Measurements from ENCODE around the gene CTDP1. TPM values are rescaled to one million over a fixed set of nuclear protein-coding genes. Genes with fewer than 3 reads are reported as not detected.

Gene CTDP1
- total RNA-seq, 1 experiment from 2014 or later, result 31.7 TPM

GRCh38 chr18:79735071-79735980 lies 55.7 kb downstream of the CTDP1 start:
- Histone ChIP-seq H3K9ac (ENCODE audit: low read length) (no peak overlapping the region), H3K4me1 (ENCODE audit: insufficient read depth, low read length) (no peaks in the 10 kb centered on the region), H3K9me3 (ENCODE audit: low read length) (no peaks in the 10 kb centered on the region), H3K27me3 (ENCODE audit: low read length) (no peaks in the 10 kb centered on the region), H4K20me1 (ENCODE audit: low read length) (no peaks in the 10 kb centered on the region), H2AFZ (ENCODE audit: low read length) (no peak overlapping the region), H3K4me3 (ENCODE audit: low read length) (no peak overlapping the region), H3K36me3 (ENCODE audit: low read depth, low read length) (peaks cover 17% of the 10 kb centered on the region), H3K4me2 (ENCODE audit: low read length) (no peak overlapping the region), H3F3A (ENCODE audit: low read length, unreplicated experiment) (no peaks in the 10 kb centered on the region), H3K27ac (ENCODE audit: low read length) (no peak overlapping the region), H3K79me2 (ENCODE audit: low read length) (no peaks in the 10 kb centered on the region), H3K9me2 (replicated peaks; ENCODE audit: low read length) (no peaks in the 10 kb centered on the region)
- ChIA-PET POLR2A (ENCODE audit: unreplicated experiment) (no interaction called here), CTCF (no interaction called here)
- DNase-seq, result no peak
- TF ChIP-seq EZH2 (IDR thresholded peaks at IDR 0.05; ENCODE audit: low read length, unreplicated experiment) (no peak), EZH2phosphoT487 (IDR thresholded peaks at IDR 0.05; ENCODE audit: borderline replicate concordance, low read length) (no peak), CTCF (conservative IDR thresholded peaks at IDR 0.05; ENCODE audit: low read depth, low read length) (no peak)
- no TSS peak for BruUV-seq (replicated peaks)
- intact Hi-C loops (cut with micrococcal nuclease), result no loop called here
- no peak for ATAC-seq

- no peaks in the 10 kb centered on the region for H3K4me1 ChIP-seq (ENCODE audit: insufficient read depth, low read length)
- no peaks in the 10 kb centered on the region for H3F3A ChIP-seq (ENCODE audit: low read length, unreplicated experiment)
- no peak for ATAC-seq
- no peak for DNase-seq
- ChIA-PET POLR2A (ENCODE audit: unreplicated experiment) (no interaction called here), CTCF (no interaction called here)
- no peaks in the 10 kb centered on the region for H3K79me2 ChIP-seq (ENCODE audit: low read length)
- H3K4me2 ChIP-seq (ENCODE audit: low read length), result no peak overlapping the region
- peaks cover 18% of the 10 kb centered on the region for H3K36me3 ChIP-seq (ENCODE audit: low read depth, low read length)
- TF ChIP-seq EZH2phosphoT487 (IDR thresholded peaks at IDR 0.05; ENCODE audit: borderline replicate concordance, low read length) (no peak), CTCF (conservative IDR thresholded peaks at IDR 0.05; ENCODE audit: low read depth, low read length) (no peak), EZH2 (IDR thresholded peaks at IDR 0.05; ENCODE audit: low read length, unreplicated experiment) (no peak)
- H3K9ac ChIP-seq (ENCODE audit: low read length), result no peak overlapping the region
- no peaks in the 10 kb centered on the region for H3K9me3 ChIP-seq (ENCODE audit: low read length)
- intact Hi-C loops (cut with micrococcal nuclease), result no loop called here
- H4K20me1 ChIP-seq (ENCODE audit: low read length), result no peaks in the 10 kb centered on the region
- no peaks in the 10 kb centered on the region for H3K27me3 ChIP-seq (ENCODE audit: low read length)
- H3K9me2 ChIP-seq (replicated peaks; ENCODE audit: low read length), result no peaks in the 10 kb centered on the region
- no peak overlapping the region for H3K27ac ChIP-seq (ENCODE audit: low read length)
- H2AFZ ChIP-seq (ENCODE audit: low read length), result no peak overlapping the region
- H3K4me3 ChIP-seq (ENCODE audit: low read length), result no peak overlapping the region
- BruUV-seq (replicated peaks), result no TSS peak
Measured at GRCh38 chr18:79736230-79736629, 56.6 kb downstream of the CTDP1 start.

GRCh38 chr18:79736846-79737245 lies 57.2 kb downstream of the CTDP1 start:
- Histone ChIP-seq H2AFZ (ENCODE audit: low read length) (no peak overlapping the region), H3F3A (ENCODE audit: low read length, unreplicated experiment) (no peaks in the 10 kb centered on the region), H3K9me3 (ENCODE audit: low read length) (no peaks in the 10 kb centered on the region), H3K9me2 (replicated peaks; ENCODE audit: low read length) (no peaks in the 10 kb centered on the region), H3K4me2 (ENCODE audit: low read length) (no peak overlapping the region), H3K4me3 (ENCODE audit: low read length) (no peak overlapping the region), H3K4me1 (ENCODE audit: insufficient read depth, low read length) (no peaks in the 10 kb centered on the region), H3K9ac (ENCODE audit: low read length) (no peak overlapping the region), H3K36me3 (ENCODE audit: low read depth, low read length) (peaks cover 12% of the 10 kb centered on the region), H4K20me1 (ENCODE audit: low read length) (no peaks in the 10 kb centered on the region), H3K27ac (ENCODE audit: low read length) (no peak overlapping the region), H3K79me2 (ENCODE audit: low read length) (no peaks in the 10 kb centered on the region), H3K27me3 (ENCODE audit: low read length) (no peaks in the 10 kb centered on the region)
- no peak for DNase-seq
- ChIA-PET POLR2A (ENCODE audit: unreplicated experiment) (no interaction called here), CTCF (no interaction called here)
- BruUV-seq (replicated peaks), result no TSS peak
- TF ChIP-seq CTCF (conservative IDR thresholded peaks at IDR 0.05; ENCODE audit: low read depth, low read length) (no peak), EZH2 (IDR thresholded peaks at IDR 0.05; ENCODE audit: low read length, unreplicated experiment) (no peak), EZH2phosphoT487 (IDR thresholded peaks at IDR 0.05; ENCODE audit: borderline replicate concordance, low read length) (no peak)
- no peak for ATAC-seq
- intact Hi-C loops (cut with micrococcal nuclease), result no loop called here
